SW 1271 (cell line): ENCODE measurements around the gene GNG11.
"Not testable (repeated sequence)": the region's sequence is repeated elsewhere in the genome, so short reads cannot be mapped to it uniquely, and the experiment has no call there.

ENCODE experiments used
- DNase-seq, 2 experiments: peaks; one replicate each; lab custom pipeline; 2025; lab: John Stamatoyannopoulos, UW

Gene GNG11

DNA sequence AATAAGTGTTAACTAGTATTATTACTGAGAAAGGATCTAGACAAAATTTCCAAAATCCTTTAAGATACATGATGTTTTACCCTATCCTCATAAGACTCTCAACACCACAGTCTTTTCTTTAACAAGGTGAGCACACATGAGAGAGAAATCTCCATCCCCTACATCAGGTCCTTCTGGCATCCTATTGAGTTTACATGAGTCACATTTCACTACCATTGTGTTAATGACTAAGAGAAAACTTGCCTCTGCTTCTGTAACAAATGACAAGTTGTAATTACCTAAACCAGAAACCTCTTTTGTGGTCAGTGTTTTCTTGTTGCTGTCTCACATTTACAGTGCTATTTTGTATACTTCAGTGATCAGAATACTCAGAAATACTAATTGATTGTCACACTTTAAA, 9.9 kb upstream of the GNG11 start:
- DNase-seq, result not testable (repeated sequence)

GRCh38 chr7:93913197-93913596, 8.3 kb upstream of the GNG11 start:
- DNase-seq, result no peak

DNA sequence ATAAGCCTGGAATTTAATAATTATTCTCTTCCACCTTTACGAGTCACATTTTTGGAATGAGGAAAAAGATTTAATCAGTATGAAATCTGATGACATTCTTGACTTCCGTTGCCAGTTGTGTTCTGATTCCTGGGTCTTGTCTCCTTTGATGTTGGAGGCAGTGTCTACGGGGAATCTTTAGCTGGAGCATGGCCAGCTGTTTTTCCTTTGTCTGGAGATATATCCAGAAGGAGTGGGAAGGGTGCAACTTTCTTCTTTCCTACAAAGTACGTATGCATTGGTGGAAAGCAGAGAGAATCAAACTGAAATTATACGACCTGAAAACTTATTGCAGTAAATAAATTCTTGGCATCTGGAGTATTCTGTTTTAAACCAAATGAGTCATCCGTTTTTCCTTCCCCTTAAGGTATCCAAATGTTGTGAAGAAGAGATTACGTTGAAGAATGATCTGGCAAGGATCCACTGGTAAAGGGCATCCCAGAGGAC, 6.9 kb upstream of the GNG11 start:
- DNase-seq, result peak in 1 of 2 experiments; percentile 54

DNA sequence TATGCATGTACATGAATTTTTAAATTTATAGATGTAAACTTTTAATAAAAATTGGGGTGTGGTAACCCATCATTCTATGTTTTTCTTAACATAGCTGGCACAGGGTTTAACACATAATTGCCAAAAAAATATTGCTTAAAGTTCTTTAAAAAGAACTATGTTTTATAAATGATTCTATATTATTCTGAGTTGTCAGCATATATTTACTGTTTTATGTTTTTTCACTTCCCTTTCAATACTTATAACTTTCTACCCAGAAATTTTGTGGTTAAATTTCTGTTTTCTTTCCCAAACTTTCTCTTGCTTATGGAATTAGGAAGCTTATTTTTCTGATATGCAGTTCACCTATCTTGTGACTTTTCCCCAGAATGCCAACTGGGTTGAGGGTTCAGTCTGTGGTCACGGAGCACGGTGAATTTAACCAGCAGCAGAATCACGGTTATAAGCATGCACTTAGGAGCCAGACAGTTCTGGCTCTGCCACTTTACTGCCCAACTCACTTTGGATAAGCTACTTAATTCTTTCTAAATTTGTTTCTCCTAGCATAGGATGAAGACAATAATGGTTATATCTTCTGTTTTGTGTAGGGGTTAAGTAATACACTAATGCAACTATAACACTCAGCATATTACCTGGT, 6.2 kb upstream of the GNG11 start:
- not testable (repeated sequence) for DNase-seq

DNA sequence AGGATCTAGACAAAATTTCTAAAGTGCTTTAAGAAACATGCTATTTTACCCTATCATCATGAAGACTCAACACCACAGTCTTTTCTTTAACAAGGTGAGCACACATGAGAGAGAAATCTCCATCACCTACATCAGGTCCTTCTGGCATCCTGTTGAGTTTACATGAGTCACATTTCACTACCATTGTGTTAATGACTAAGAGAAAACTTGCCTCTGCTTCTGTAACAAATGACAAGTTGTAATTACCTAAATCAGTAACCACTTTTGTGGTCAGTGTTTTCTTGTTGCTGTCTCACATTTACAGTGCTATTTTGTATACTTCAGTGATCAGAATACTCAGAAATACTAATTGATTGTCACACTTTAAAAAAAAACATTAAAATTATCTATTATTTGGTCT, 5.6 kb upstream of the GNG11 start:
- not testable (repeated sequence) for DNase-seq

- not testable (repeated sequence) for DNase-seq
These were observed 5.2 kb upstream of the GNG11 start for GRCh38 chr7:93916315-93916714.

GRCh38 chr7:93920496-93921182, 896 bp upstream of the GNG11 start:
- no peak for DNase-seq

DNA sequence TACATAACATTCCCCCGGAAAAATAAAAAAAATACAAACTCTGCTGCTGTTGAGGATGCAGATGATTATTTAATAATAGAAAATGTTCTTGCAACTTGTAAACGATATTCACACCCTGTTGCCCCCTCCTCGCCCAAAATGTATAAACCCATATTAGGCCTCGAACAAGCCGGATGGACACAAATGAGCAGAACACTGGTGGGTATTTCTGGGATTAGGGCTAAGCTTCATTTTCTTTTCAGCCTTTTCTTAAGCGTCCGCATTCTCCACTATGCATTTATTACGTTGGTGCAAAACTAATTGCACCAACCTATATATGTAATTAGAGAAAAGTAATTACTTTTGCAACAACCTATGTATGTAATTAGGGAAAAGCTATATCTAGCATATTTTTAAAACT, 349 bp upstream of the GNG11 start:
- DNase-seq, result no peak

- no peak for DNase-seq
These were observed 1.8 kb downstream of the GNG11 start for GRCh38 chr7:93923296-93923695.

- DNase-seq, result no peak
These were observed 2.4 kb downstream of the GNG11 start for GRCh38 chr7:93923942-93924341.

- DNase-seq, result no peak
These were observed 5.3 kb downstream of the GNG11 start for GRCh38 chr7:93926800-93927199.

DNA sequence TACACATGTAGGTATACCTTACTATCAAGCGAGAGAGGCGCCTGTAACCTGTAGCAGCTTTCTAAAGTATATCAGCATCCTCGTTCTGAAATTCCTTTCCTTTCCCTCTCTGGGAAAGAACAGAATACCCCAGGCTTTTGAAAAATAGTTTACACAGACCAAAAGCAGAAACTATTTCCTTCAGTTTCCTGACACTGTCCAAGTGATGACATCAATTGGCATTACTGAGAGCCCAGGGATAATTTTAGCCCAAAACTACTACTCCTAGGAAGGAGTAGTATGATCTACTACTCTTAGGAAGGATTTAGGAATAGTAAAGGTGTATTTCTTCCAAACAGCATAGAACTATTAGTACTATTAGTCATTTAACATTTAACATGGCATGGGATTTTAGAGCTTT, 6.0 kb downstream of the GNG11 start:
- DNase-seq, result no peak

- no peak for DNase-seq
These were observed 10.1 kb downstream of the GNG11 start for GRCh38 chr7:93931655-93932054.

- DNase-seq, result no peak
These were observed 11.6 kb downstream of the GNG11 start for GRCh38 chr7:93933156-93933555.

GRCh38 chr7:93935102-93935501, 13.6 kb downstream of the GNG11 start:
- no peak for DNase-seq

- no peak for DNase-seq
These were observed 16.3 kb downstream of the GNG11 start for GRCh38 chr7:93937818-93938217.

DNA sequence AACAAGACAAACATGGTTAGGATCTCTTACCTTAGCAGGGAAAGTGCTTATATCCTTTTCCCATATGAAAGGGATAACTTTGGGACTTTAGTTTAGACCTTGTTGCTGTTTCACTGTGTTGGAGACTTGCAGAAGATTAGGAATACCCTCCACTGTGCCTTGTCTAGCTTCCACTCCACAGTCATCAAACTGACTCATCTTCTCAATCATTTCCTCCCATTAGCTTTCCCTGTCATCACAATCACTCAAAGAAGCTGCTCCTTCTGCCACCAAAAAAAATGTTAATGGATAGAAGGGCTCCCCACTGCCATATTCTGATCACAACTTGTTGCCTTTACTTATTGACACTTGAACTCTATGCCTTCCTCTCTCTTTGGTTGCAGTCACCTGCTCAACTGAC, 16.8 kb downstream of the GNG11 start:
- DNase-seq, result no peak

GRCh38 chr7:93941945-93942344, 20.4 kb downstream of the GNG11 start:
- DNase-seq, result no peak

DNA sequence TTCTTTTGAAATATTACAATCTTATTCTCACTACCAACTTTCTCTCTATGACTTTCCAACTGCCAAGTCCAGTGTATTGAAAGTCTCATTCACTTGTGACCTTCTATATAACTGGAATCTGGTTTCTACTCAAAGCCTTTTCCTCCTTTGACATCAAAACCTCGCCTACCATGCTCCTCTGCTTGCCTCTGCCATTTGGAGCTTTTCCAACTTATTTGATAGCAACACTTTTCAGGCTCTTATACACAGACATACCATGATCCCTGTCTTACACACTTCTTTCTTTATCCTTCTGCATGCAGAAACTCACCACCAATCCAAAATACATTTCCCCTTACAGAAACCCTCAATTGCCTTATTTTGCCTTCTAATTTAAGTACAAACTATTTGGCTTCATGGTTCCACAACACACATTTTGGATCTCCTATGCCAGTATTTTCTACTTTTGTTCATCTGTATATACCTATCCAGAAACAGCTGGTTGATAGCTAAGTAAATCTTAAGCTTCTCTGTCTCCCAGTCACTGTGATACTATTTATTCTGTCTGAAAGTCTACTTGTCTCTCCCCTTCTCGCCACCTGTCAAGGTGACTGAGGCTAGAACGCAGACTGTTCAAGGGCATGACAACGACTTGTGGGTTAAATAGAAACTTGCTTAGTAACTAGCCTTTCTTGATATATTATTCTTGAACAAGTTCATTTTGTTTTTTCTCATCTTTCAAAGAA, 22.4 kb downstream of the GNG11 start:
- no peak for DNase-seq

- DNase-seq, result no peak
These were observed 23.1 kb downstream of the GNG11 start for GRCh38 chr7:93944673-93945072.

- no peak for DNase-seq
These were observed 23.5 kb downstream of the GNG11 start for GRCh38 chr7:93945083-93945482.

DNA sequence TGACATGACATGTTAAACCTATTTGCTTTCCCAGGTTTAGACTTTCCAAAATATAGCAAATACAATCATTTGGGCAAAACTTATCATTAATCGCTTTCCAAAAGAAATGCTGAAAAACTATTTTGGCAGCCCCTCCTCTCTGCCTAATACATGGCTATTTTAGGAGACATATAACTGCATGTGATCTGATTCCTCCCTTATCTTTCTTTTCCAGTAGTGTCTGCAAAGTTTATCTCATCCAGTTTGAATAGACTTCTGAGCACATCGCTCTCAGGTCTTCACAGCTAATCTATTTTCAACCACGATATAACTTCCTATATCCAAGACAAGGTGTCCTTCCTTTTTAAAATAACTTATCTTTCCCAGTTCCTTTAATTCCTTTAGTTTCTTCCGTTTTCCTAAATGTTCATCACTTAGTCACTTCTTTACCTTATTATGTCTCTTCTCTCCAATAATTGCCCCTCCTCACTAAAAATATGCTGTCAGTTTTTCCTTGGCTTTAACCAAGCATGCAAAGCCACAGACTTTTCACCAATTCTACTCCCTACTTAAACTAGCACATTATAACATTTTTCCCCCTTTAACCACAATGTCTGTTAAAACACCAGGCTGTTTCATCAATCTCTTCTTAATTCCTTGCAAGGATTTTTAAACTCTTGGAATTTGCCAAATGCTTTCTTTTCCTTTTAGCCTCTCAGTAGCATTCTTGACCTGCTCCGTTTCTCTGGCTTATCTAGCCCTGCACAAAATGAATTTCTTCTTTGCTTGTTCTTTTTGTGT, 24.4 kb downstream of the GNG11 start:
- DNase-seq, result no peak
